Hepatocyte (in vitro differentiated cells): ENCODE data around the gene SUCNR1. TPM values are rescaled to one million over a fixed set of nuclear protein-coding genes. Genes with fewer than 3 reads are reported as not detected.

Source experiments
- DNase-seq: peaks from one replicate; pipeline ENCODE4 v3.0.0-alpha.2; 2016; ENCODE audit warnings: low spot score
- H2AFZ ChIP-seq: fragments of 200-600 bp; sonication (generic); 2 replicates; pipeline ENCODE4 v1.6.0; 2016; ENCODE audit warnings: antibody characterized with exemption, mild to moderate bottlenecking
- H3K27ac ChIP-seq: fragments of 200-600 bp; sonication (generic); 2 replicates; pipeline ENCODE4 v1.5.1; 2016; ENCODE audit warnings: mild to moderate bottlenecking
- H3K27me3 ChIP-seq: fragments of 200-600 bp; sonication (generic); 2 replicates; pipeline ENCODE4 v1.6.1; 2016
- H3K36me3 ChIP-seq: fragments of 200-600 bp; sonication (generic); replicated peaks from 2 replicates; pipeline ENCODE4 v1.5.1; 2016; ENCODE audit warnings: low read depth; ENCODE audit not compliant: insufficient read depth
- H3K4me1 ChIP-seq: fragments of 200-600 bp; sonication (generic); 2 replicates; pipeline ENCODE4 v1.5.1; 2016; ENCODE audit warnings: mild to moderate bottlenecking, moderate library complexity; ENCODE audit not compliant: insufficient read depth
- H3K4me2 ChIP-seq: fragments of 200-600 bp; sonication (generic); 2 replicates; pipeline ENCODE4 v1.6.0; 2016
- H3K4me3 ChIP-seq: fragments of 200-600 bp; sonication (generic); 2 replicates; pipeline ENCODE4 v1.5.1; 2016; ENCODE audit warnings: mild to moderate bottlenecking
- H3K79me2 ChIP-seq: fragments of 200-600 bp; sonication (generic); 2 replicates; pipeline ENCODE4 v1.6.0; 2017; ENCODE audit warnings: mild to moderate bottlenecking
- H3K9me2 ChIP-seq: fragments of 200-600 bp; sonication (generic); replicated peaks from 2 replicates; pipeline ENCODE4 v1.6.0; 2017; ENCODE audit warnings: mild to moderate bottlenecking; ENCODE audit not compliant: insufficient read depth
- H3K9me3 ChIP-seq: fragments of 200-600 bp; sonication (generic); 2 replicates; pipeline ENCODE4 v1.5.1; 2016; ENCODE audit warnings: low read depth, mild to moderate bottlenecking
- H4K20me1 ChIP-seq: fragments of 200-600 bp; sonication (generic); 2 replicates; pipeline ENCODE4 v1.6.0; 2016; ENCODE audit warnings: mild to moderate bottlenecking; ENCODE audit not compliant: insufficient read depth, poor library complexity, severe bottlenecking
- EZH2 ChIP-seq: fragments of 200-600 bp; sonication (generic); IDR thresholded peaks from 2 replicates; pipeline ENCODE4 v1.6.1; 2016; ENCODE audit warnings: antibody characterized with exemption, mild to moderate bottlenecking, borderline replicate concordance
- EZH2phosphoT487 ChIP-seq: fragments of 200-600 bp; sonication (generic); IDR thresholded peaks from one replicate; pipeline ENCODE4 v1.6.1; 2018; ENCODE audit warnings: antibody characterized with exemption, mild to moderate bottlenecking, low read depth, moderate library complexity; ENCODE audit not compliant: unreplicated experiment, severe bottlenecking
- WGBS: methylation state at CpG from one replicate; pipeline ENCODE4 v1.1.6; 2016; ENCODE audit warnings: low lambda C conversion rate; ENCODE audit errors: missing lambda C conversion rate; 5-methylcytosine and 5-hydroxymethylcytosine counted together
- polyA plus RNA-seq: library from polyadenylated mRNA; unstranded; fragments of >200 nt; fragmentation: Nextera tagmentation; extraction: Ambion mirVana; gene quantifications from 2 replicates; pipeline ENCODE4 v1.2.1, GENCODE V29; 2016
- total RNA-seq: library from RNA; depleted of rRNA; stranded (reverse); fragments of >200 nt; gene quantifications from 2 replicates; pipeline ENCODE4 v1.2.3, GENCODE V29; 2014
- TF ChIP-seq, protein P1 (sequence below): fragments of 200-600 bp; sonication (generic); IDR thresholded peaks from 2 replicates; pipeline ENCODE4 v1.5.1; 2016; ENCODE audit warnings: antibody characterized with exemption, mild to moderate bottlenecking; ENCODE audit not compliant: poor library complexity

SUCNR1 gene
- total and polyA plus RNA-seq, 2 experiments from 2014 or later = 0.40 to 0.80 TPM

DNA sequence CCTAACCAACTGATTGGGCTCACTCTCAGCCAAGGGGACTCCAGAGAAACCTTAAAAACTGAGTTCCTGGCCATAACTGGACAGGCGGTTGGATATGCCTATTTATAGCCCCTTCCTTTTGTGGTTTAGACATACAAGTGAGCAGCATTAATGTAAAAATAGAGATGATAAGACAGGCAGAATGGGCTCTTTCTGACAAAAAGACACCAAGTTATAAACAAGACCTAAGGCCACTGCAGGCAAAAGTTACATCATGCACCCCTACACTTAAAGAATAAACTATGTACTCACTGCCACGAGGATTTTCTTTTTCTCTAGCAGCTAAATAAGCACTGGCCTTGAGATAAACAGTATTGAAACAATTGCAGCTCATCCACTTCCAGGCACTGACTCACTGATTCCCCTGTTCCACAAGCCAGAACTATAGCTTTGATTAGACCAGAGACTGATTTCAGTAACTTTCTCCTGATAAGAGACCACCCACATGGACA lies 30.1 kb downstream of the SUCNR1 start:
- no peaks in the 10 kb centered on the region for H3K36me3 ChIP-seq
- H3K4me3 ChIP-seq = no peak overlapping the region
- 42% methylated on average over 2 of the region's 2 CpGs for WGBS
- H3K27ac ChIP-seq = peak overlapping the region; percentile 22
- no peaks in the 10 kb centered on the region for H3K9me2 ChIP-seq
- peak; percentile 12 for DNase-seq
- no peaks in the 10 kb centered on the region for H4K20me1 ChIP-seq
- no peaks in the 10 kb centered on the region for H3K9me3 ChIP-seq
- no peaks in the 10 kb centered on the region for H3K27me3 ChIP-seq
- H2AFZ ChIP-seq = no peak overlapping the region
- H3K79me2 ChIP-seq = no peaks in the 10 kb centered on the region
- no peak overlapping the region for H3K4me2 ChIP-seq
- peaks cover 4% of the 10 kb centered on the region for H3K4me1 ChIP-seq
- TF ChIP-seq EZH2phosphoT487 (no peak), EZH2 (no peak)
- TF ChIP-seq, protein P1, sequence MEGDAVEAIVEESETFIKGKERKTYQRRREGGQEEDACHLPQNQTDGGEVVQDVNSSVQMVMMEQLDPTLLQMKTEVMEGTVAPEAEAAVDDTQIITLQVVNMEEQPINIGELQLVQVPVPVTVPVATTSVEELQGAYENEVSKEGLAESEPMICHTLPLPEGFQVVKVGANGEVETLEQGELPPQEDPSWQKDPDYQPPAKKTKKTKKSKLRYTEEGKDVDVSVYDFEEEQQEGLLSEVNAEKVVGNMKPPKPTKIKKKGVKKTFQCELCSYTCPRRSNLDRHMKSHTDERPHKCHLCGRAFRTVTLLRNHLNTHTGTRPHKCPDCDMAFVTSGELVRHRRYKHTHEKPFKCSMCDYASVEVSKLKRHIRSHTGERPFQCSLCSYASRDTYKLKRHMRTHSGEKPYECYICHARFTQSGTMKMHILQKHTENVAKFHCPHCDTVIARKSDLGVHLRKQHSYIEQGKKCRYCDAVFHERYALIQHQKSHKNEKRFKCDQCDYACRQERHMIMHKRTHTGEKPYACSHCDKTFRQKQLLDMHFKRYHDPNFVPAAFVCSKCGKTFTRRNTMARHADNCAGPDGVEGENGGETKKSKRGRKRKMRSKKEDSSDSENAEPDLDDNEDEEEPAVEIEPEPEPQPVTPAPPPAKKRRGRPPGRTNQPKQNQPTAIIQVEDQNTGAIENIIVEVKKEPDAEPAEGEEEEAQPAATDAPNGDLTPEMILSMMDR = no peak

DNA sequence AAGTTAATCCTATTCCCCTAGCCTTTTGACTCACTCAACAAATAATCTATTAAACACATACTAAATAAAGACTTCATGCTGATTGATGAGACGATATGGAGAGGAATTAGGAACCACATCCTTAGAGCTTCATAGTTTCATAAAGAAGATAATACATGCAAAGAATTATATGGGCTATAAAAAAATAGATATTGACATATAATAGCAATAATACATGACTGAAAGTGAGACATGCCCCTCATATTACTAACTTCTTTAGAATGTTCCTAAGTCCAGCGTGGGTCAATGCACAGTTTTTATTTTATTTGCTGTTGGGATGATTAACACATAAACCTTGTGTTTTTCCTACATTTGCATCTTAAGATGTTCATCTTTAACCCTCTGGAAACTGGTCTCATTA lies 32.2 kb downstream of the SUCNR1 start:
- Histone ChIP-seq H3K36me3 (no peaks in the 10 kb centered on the region), H3K79me2 (no peaks in the 10 kb centered on the region), H2AFZ (no peak overlapping the region), H3K27ac (no peak overlapping the region), H3K4me2 (no peak overlapping the region), H4K20me1 (no peaks in the 10 kb centered on the region), H3K27me3 (no peaks in the 10 kb centered on the region), H3K4me1 (peaks cover 4% of the 10 kb centered on the region), H3K9me2 (no peaks in the 10 kb centered on the region), H3K4me3 (no peak overlapping the region), H3K9me3 (no peaks in the 10 kb centered on the region)
- no peak for DNase-seq
- TF ChIP-seq, protein P1 = no peak
- TF ChIP-seq EZH2 (no peak), EZH2phosphoT487 (no peak)
- WGBS = 90% methylated on average over 2 of the region's 2 CpGs

DNA sequence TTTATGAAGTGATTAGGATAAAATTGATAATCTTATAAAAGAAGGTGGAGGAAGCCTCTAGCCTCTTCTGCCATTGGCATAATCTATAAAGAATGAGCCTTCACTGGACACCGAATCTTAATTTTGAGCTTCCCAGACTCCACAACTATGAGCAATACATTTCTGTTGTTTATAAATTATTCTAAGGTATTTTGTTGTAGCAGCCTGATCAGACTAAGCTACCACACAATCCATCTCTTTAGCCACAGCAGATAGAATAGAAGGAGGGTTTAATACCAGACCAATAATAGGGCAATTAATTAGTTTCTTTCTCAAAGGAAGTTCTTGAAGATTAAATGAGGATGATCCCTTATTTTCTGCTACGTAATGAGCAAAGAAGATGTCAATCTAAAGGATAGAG lies 33.3 kb downstream of the SUCNR1 start:
- H3K9me2 ChIP-seq = no peaks in the 10 kb centered on the region
- H4K20me1 ChIP-seq = no peaks in the 10 kb centered on the region
- no peaks in the 10 kb centered on the region for H3K79me2 ChIP-seq
- no peak overlapping the region for H3K4me3 ChIP-seq
- no peak for DNase-seq
- no peaks in the 10 kb centered on the region for H3K27me3 ChIP-seq
- H2AFZ ChIP-seq = no peak overlapping the region
- no peaks in the 10 kb centered on the region for H3K9me3 ChIP-seq
- H3K4me2 ChIP-seq = no peak overlapping the region
- H3K4me1 ChIP-seq = peaks cover 4% of the 10 kb centered on the region
- H3K36me3 ChIP-seq = no peaks in the 10 kb centered on the region
- TF ChIP-seq EZH2 = no peak
- TF ChIP-seq EZH2phosphoT487 = no peak
- TF ChIP-seq, protein P1 = no peak
- 89% methylated on average over 2 of the region's 2 CpGs for WGBS
- no peak overlapping the region for H3K27ac ChIP-seq

DNA sequence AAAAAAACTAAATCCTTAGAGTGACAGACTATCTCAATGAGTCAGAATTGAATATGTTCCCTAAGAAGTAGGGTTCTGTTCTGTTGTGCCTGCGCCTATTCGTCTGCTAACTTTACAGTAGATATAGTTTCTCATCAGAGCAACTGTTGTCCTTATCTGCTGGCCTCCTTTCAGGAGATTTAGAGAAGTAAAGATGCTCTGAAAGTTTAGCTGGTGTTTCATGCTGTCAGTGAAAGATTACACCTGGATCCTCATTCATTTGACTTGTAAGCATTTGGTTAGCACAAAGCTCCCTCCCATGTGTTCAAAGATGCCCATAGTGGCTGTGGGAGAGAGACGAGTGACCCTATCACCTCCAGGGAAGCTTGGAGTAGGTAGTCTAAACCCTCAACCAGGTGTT lies 35.0 kb downstream of the SUCNR1 start:
- no peaks in the 10 kb centered on the region for H4K20me1 ChIP-seq
- no peak for DNase-seq
- no peaks in the 10 kb centered on the region for H3K79me2 ChIP-seq
- H3K4me2 ChIP-seq = no peak overlapping the region
- no peaks in the 10 kb centered on the region for H3K9me2 ChIP-seq
- no peaks in the 10 kb centered on the region for H3K36me3 ChIP-seq
- no peaks in the 10 kb centered on the region for H3K4me1 ChIP-seq
- no peaks in the 10 kb centered on the region for H3K27me3 ChIP-seq
- 87% methylated on average over 3 of the region's 3 CpGs for WGBS
- H2AFZ ChIP-seq = no peak overlapping the region
- no peak overlapping the region for H3K27ac ChIP-seq
- no peaks in the 10 kb centered on the region for H3K9me3 ChIP-seq
- TF ChIP-seq EZH2 = no peak
- TF ChIP-seq EZH2phosphoT487 = no peak
- TF ChIP-seq, protein P1 = no peak
- no peak overlapping the region for H3K4me3 ChIP-seq
